C4-2B (cell line): ENCODE data around the gene PHF13.

Experiments used
- ZFX ChIP-seq: fragments of 450-650 bp; IDR thresholded peaks from 2 replicates; pipeline ENCODE4 v1.6.1; 2017
- TF ChIP-seq, protein P1 (sequence below): fragments of 450-650 bp; conservative IDR thresholded peaks from 2 replicates; pipeline ENCODE4 v1.5.1; 2017; ENCODE audit warnings: mild to moderate bottlenecking

DNA sequence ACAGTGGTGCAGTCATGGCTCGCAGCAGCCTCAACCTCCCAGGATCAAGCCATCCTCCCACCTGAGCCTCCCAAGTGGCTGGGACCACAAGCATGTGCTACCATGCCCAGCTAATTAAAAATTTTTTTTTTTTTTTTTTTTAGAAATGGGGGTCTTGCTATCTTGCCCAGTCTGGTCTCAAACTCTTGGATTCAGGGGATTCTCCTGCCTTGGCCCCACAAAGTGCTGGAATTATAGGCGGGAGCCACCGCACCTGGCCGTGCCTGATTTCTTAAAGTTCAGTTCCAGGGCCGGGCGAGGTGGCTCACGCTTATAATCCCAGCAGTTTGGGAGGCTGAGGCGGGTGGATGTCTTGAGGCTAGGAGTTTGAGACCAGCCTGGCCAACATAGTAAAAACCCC, 17.5 kb downstream of the PHF13 start:
- TF ChIP-seq, protein P1, sequence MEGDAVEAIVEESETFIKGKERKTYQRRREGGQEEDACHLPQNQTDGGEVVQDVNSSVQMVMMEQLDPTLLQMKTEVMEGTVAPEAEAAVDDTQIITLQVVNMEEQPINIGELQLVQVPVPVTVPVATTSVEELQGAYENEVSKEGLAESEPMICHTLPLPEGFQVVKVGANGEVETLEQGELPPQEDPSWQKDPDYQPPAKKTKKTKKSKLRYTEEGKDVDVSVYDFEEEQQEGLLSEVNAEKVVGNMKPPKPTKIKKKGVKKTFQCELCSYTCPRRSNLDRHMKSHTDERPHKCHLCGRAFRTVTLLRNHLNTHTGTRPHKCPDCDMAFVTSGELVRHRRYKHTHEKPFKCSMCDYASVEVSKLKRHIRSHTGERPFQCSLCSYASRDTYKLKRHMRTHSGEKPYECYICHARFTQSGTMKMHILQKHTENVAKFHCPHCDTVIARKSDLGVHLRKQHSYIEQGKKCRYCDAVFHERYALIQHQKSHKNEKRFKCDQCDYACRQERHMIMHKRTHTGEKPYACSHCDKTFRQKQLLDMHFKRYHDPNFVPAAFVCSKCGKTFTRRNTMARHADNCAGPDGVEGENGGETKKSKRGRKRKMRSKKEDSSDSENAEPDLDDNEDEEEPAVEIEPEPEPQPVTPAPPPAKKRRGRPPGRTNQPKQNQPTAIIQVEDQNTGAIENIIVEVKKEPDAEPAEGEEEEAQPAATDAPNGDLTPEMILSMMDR = no peak
- no peak for TF ChIP-seq ZFX
